ENCODE measurements around the gene MYOM1.
A peak's percentile ranks its signal among the peaks of the same experiment; 100 is the strongest.
"Not testable (repeated sequence)": the region's sequence is repeated elsewhere in the genome, so short reads cannot be mapped to it uniquely, and the experiment has no call there.

MYOM1 gene

GRCh38 chr18:3218819-3219218 is 949 bp downstream of the MYOM1 start:
- no peak for DNase-seq (ENCODE audit: low spot score)

- no peak for DNase-seq (ENCODE audit: low spot score)
Measured at GRCh38 chr18:3217948-3218647, 1.7 kb downstream of the MYOM1 start.

GRCh38 chr18:3216987-3217386 is 2.8 kb downstream of the MYOM1 start:
- no peak for DNase-seq (ENCODE audit: low spot score)

GRCh38 chr18:3214855-3215637 is 4.7 kb downstream of the MYOM1 start:
- DNase-seq (ENCODE audit: low spot score): no peak

- no peak for DNase-seq (ENCODE audit: low spot score)
Measured at GRCh38 chr18:3213300-3214059, 6.3 kb downstream of the MYOM1 start.

GRCh38 chr18:3212657-3213056 is 7.1 kb downstream of the MYOM1 start:
- DNase-seq (ENCODE audit: low spot score): no peak

GRCh38 chr18:3211236-3211992 is 8.4 kb downstream of the MYOM1 start:
- DNase-seq (ENCODE audit: low spot score): peak; percentile 11

GRCh38 chr18:3209859-3210569 is 9.8 kb downstream of the MYOM1 start:
- DNase-seq (ENCODE audit: low spot score): no peak

GRCh38 chr18:3207565-3207964 is 12.2 kb downstream of the MYOM1 start:
- no peak for DNase-seq (ENCODE audit: low spot score)

- DNase-seq (ENCODE audit: low spot score): no peak
Measured at GRCh38 chr18:3205239-3205638, 14.5 kb downstream of the MYOM1 start.

- no peak for DNase-seq (ENCODE audit: low spot score)
Measured at GRCh38 chr18:3199942-3200645, 19.7 kb downstream of the MYOM1 start.

GRCh38 chr18:3198260-3198860 is 21.4 kb downstream of the MYOM1 start:
- not testable (repeated sequence) for DNase-seq (ENCODE audit: low spot score)

GRCh38 chr18:3194947-3195612 is 24.7 kb downstream of the MYOM1 start:
- no peak for DNase-seq (ENCODE audit: low spot score)

GRCh38 chr18:3193331-3193730 is 26.4 kb downstream of the MYOM1 start:
- DNase-seq (ENCODE audit: low spot score): no peak

- DNase-seq (ENCODE audit: low spot score): no peak
Measured at GRCh38 chr18:3192752-3193151, 27.0 kb downstream of the MYOM1 start.

- DNase-seq (ENCODE audit: low spot score): no peak
Measured at GRCh38 chr18:3192286-3192685, 27.5 kb downstream of the MYOM1 start.

- DNase-seq (ENCODE audit: low spot score): no peak
Measured at GRCh38 chr18:3190610-3191009, 29.2 kb downstream of the MYOM1 start.

- DNase-seq (ENCODE audit: low spot score): no peak
Measured at GRCh38 chr18:3189884-3190283, 29.9 kb downstream of the MYOM1 start.

Measured in globus pallidus (tissue), 1 donor.